Measurements from ENCODE around the gene RFX8. TPM values are rescaled to one million over a fixed set of nuclear protein-coding genes. Genes with fewer than 3 reads are reported as not detected.

Gene RFX8
- polyA plus RNA-seq, 2 of the 4 experiments (the other 2 are of a cell fraction): not detected

DNA sequence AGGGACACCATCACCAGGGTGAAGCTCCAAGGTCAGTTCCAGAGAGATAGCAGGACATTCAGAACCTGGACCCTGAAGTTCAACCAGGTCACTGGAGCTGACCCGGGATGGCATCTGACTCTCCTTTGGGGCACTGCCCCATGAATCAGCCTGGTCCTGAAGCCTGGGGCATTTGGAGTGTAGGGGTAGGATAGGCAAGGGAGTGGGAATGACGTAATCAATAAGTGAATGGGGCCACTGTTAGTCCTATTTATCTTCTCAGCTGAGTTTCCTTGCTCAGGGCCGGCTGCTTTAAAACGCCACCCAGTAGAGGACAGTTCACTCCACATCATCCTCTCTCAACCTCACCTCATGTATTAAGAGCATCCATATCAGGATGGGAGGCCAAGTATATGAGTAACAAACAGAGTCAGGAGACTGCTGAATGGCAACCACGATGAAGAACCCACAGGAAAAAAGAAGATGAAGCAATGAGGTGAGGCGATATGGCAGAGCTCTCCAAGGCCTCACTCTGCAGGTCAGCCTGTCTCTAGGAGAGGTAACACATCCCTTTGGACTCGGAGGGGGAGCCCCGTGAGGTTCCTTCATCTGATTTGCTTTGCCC lies 1.8 kb upstream of the RFX8 start:
- Histone ChIP-seq H3K9me3 (no peaks in the 10 kb centered on the region), H3K4me1 (no peaks in the 10 kb centered on the region), H3K4me2 (no peak overlapping the region), H3K27ac (no peak overlapping the region), H3K4me3 (no peak overlapping the region)
- FAIRE-seq (no peak), DNase-seq (ENCODE audit: low read depth in 1 of 2, low spot score in 1 of 2) (no peak), ATAC-seq (no peak)
- TF ChIP-seq, protein P1, sequence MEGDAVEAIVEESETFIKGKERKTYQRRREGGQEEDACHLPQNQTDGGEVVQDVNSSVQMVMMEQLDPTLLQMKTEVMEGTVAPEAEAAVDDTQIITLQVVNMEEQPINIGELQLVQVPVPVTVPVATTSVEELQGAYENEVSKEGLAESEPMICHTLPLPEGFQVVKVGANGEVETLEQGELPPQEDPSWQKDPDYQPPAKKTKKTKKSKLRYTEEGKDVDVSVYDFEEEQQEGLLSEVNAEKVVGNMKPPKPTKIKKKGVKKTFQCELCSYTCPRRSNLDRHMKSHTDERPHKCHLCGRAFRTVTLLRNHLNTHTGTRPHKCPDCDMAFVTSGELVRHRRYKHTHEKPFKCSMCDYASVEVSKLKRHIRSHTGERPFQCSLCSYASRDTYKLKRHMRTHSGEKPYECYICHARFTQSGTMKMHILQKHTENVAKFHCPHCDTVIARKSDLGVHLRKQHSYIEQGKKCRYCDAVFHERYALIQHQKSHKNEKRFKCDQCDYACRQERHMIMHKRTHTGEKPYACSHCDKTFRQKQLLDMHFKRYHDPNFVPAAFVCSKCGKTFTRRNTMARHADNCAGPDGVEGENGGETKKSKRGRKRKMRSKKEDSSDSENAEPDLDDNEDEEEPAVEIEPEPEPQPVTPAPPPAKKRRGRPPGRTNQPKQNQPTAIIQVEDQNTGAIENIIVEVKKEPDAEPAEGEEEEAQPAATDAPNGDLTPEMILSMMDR (IDR thresholded peaks at IDR 0.05): no peak
- TF ChIP-seq CHD2 (IDR thresholded peaks at IDR 0.05; ENCODE audit: low read length, partially characterized antibody) (no peak), HOXA7 (CRISPR knock-in tag; IDR thresholded peaks at IDR 0.05) (no peak), POLR2AphosphoS2 (conservative IDR thresholded peaks at IDR 0.05; ENCODE audit: low read length) (no peak), HEYL (CRISPR knock-in tag; IDR thresholded peaks at IDR 0.05) (no peak), KDM5A (IDR thresholded peaks at IDR 0.05) (no peak), JUNB (IDR thresholded peaks at IDR 0.05) (no peak), FOSB (CRISPR knock-in tag; IDR thresholded peaks at IDR 0.05) (no peak)
- TF ChIP-seq, protein P2, sequence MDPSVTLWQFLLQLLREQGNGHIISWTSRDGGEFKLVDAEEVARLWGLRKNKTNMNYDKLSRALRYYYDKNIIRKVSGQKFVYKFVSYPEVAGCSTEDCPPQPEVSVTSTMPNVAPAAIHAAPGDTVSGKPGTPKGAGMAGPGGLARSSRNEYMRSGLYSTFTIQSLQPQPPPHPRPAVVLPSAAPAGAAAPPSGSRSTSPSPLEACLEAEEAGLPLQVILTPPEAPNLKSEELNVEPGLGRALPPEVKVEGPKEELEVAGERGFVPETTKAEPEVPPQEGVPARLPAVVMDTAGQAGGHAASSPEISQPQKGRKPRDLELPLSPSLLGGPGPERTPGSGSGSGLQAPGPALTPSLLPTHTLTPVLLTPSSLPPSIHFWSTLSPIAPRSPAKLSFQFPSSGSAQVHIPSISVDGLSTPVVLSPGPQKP (IDR thresholded peaks at IDR 0.05; ENCODE audit: low read depth, low read length): no peak
- TF ChIP-seq, protein P3, sequence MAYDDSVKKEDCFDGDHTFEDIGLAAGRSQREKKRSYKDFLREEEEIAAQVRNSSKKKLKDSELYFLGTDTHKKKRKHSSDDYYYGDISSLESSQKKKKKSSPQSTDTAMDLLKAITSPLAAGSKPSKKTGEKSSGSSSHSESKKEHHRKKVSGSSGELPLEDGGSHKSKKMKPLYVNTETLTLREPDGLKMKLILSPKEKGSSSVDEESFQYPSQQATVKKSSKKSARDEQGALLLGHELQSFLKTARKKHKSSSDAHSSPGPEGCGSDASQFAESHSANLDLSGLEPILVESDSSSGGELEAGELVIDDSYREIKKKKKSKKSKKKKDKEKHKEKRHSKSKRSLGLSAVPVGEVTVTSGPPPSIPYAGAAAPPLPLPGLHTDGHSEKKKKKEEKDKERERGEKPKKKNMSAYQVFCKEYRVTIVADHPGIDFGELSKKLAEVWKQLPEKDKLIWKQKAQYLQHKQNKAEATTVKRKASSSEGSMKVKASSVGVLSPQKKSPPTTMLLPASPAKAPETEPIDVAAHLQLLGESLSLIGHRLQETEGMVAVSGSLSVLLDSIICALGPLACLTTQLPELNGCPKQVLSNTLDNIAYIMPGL (CRISPR knock-in tag; IDR thresholded peaks at IDR 0.05; ENCODE audit: borderline replicate concordance): no peak
- TF ChIP-seq, protein P4, sequence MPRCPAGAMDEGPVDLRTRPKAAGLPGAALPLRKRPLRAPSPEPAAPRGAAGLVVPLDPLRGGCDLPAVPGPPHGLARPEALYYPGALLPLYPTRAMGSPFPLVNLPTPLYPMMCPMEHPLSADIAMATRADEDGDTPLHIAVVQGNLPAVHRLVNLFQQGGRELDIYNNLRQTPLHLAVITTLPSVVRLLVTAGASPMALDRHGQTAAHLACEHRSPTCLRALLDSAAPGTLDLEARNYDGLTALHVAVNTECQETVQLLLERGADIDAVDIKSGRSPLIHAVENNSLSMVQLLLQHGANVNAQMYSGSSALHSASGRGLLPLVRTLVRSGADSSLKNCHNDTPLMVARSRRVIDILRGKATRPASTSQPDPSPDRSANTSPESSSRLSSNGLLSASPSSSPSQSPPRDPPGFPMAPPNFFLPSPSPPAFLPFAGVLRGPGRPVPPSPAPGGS (IDR thresholded peaks at IDR 0.05): no peak
- ChIA-PET POLR2A (no interaction called here), CTCF (interaction anchor here (0.9 kb wide), 1 partner anchor 58 kb away, joined by 3 read pairs; no protein-coding TSS in a partner anchor)
- WGBS (ENCODE audit: missing lambda C conversion rate): 80% methylated on average over 8 of the region's 8 CpGs

DNA sequence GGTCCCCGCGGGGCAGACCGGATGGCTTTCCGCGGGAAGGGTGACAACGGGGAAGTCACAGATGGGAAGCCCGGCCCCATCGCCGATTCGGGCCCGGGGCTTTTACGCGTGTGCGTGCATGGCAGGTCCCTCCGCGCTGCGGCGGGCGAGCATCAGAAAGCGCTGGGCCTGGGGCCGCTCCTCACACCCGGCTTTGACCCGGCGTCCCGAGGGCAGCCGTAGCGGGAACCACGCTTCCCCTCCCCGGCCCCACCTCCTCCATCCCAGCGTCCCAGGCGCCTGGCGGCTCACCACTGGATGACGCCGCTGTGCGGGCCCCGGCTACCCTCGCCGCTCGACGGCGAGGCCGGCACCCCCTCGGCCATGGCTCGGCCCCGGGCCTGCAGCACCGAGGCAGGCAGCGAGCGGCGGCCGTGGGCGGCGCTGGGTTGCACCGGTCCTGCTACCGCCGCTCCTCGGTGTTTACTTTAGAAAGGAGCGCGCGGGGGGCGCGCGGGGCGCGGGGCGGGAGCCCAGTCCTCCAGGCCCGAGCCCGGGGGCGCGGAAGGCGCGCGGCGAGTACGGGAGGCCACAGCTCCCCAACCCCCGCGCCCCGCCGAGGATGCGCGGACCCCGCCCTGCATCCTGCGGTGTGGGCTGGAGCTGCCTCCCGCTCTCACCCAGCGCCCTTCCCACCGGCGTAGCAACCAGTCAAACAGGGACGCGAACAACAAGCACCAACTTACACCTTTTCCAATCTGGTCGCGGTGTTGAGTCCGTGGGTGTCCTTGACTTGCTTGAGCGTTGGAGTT lies 806 bp downstream of the RFX8 start:
- ChIA-PET POLR2A (no interaction called here), CTCF (no interaction called here)
- FAIRE-seq: no peak
- peak in 1 of 2 experiments; percentile 40; a peak in 3 of 6 replicates for ATAC-seq
- H3K4me1 ChIP-seq: no peaks in the 10 kb centered on the region
- H3K4me3 ChIP-seq: no peak overlapping the region
- no peaks in the 10 kb centered on the region for H3K9me3 ChIP-seq
- WGBS (ENCODE audit: missing lambda C conversion rate): 79% methylated on average over 51 of the region's 92 CpGs
- H3K4me2 ChIP-seq: 0 out of 3 replicates have a peak overlapping the region, but pooled peaks have one; percentile 12
- no peak for DNase-seq (ENCODE audit: low read depth in 1 of 2, low spot score in 1 of 2)
- H3K27ac ChIP-seq: no peak overlapping the region
- TF ChIP-seq FOSB (CRISPR knock-in tag; IDR thresholded peaks at IDR 0.05) (no peak), RARB (CRISPR knock-in tag; IDR thresholded peaks at IDR 0.05) (no peak), NPAS2 (CRISPR knock-in tag; IDR thresholded peaks at IDR 0.05; ENCODE audit: borderline replicate concordance) (no peak), RCOR1 (IDR thresholded peaks at IDR 0.05; ENCODE audit: low read depth, low read length) (no peak), BHLHE40 (IDR thresholded peaks at IDR 0.05; ENCODE audit: low read depth, low read length) (no peak), NFE2L2 (conservative IDR thresholded peaks at IDR 0.05; ENCODE audit: low read length) (no peak), JUNB (IDR thresholded peaks at IDR 0.05) (no peak), KDM5A (IDR thresholded peaks at IDR 0.05) (no peak), HOXA7 (CRISPR knock-in tag; IDR thresholded peaks at IDR 0.05) (no peak), HEYL (CRISPR knock-in tag; IDR thresholded peaks at IDR 0.05) (no peak), ZFP36 (IDR thresholded peaks at IDR 0.05; ENCODE audit: borderline replicate concordance, partially characterized antibody) (no peak), KDM1A (IDR thresholded peaks at IDR 0.05; ENCODE audit: low read depth) (no peak), RAD21 (conservative IDR thresholded peaks at IDR 0.05 in 1 of 2, IDR thresholded peaks at IDR 0.05 in 1 of 2) (no peak), POLR2AphosphoS2 (conservative IDR thresholded peaks at IDR 0.05; ENCODE audit: low read length) (no peak)
- TF ChIP-seq, protein P5, sequence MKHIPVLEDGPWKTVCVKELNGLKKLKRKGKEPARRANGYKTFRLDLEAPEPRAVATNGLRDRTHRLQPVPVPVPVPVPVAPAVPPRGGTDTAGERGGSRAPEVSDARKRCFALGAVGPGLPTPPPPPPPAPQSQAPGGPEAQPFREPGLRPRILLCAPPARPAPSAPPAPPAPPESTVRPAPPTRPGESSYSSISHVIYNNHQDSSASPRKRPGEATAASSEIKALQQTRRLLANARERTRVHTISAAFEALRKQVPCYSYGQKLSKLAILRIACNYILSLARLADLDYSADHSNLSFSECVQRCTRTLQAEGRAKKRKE (CRISPR knock-in tag; IDR thresholded peaks at IDR 0.05; ENCODE audit: low read depth): no peak
- TF ChIP-seq, protein P1 (IDR thresholded peaks at IDR 0.05): no peak
